Neural progenitor cell (in vitro differentiated cells): Measurements from ENCODE around the gene TCAF1. TPM values are rescaled to one million over a fixed set of nuclear protein-coding genes. Genes with fewer than 3 reads are reported as not detected.
"Not testable (repeated sequence)": the region's sequence is repeated elsewhere in the genome, so short reads cannot be mapped to it uniquely, and the experiment has no call there.

Experiments used
- DNase-seq: peaks from one replicate; pipeline ENCODE4 v3.0.0-alpha.2; 2016; ENCODE audit warnings: low spot score
- H2AFZ ChIP-seq: fragments of 200-600 bp; sonication (generic); replicated peaks from 2 replicates; pipeline ENCODE4 v1.6.1; 2016; ENCODE audit warnings: antibody characterized with exemption
- H3F3A ChIP-seq: fragments of 200-600 bp; sonication (generic); 2 replicates; pipeline ENCODE4 v1.6.1; 2016; ENCODE audit warnings: antibody characterized with exemption, low read depth
- H3K27ac ChIP-seq: fragments of 200-600 bp; sonication (generic); 2 replicates; pipeline ENCODE4 v1.5.1; 2016; ENCODE audit warnings: mild to moderate bottlenecking
- H3K27me3 ChIP-seq: fragments of 200-600 bp; sonication (generic); 2 replicates; pipeline ENCODE4 v1.6.1; 2016; ENCODE audit warnings: mild to moderate bottlenecking, moderate library complexity
- H3K36me3 ChIP-seq: fragments of 200-600 bp; sonication (generic); 2 replicates; pipeline ENCODE4 v1.5.1; 2016
- H3K4me1 ChIP-seq: fragments of 200-600 bp; sonication (generic); 2 replicates; pipeline ENCODE4 v1.6.1; 2016; ENCODE audit warnings: mixed run types
- H3K4me2 ChIP-seq: fragments of 200-600 bp; sonication (generic); 2 replicates; pipeline ENCODE4 v1.6.1; 2016
- H3K4me3 ChIP-seq: fragments of 200-600 bp; sonication (generic); 2 replicates; pipeline ENCODE4 v1.5.1; 2016
- H3K79me2 ChIP-seq: fragments of 200-600 bp; sonication (generic); 2 replicates; pipeline ENCODE4 v1.6.1; 2016; ENCODE audit warnings: low read depth
- H3K9ac ChIP-seq: fragments of 200-600 bp; sonication (generic); 2 replicates; pipeline ENCODE4 v1.6.1; 2016
- H3K9me3 ChIP-seq: fragments of 200-600 bp; sonication (generic); 2 replicates; pipeline ENCODE4 v1.5.1; 2016; ENCODE audit warnings: low read depth
- H4K20me1 ChIP-seq: fragments of 200-600 bp; sonication (generic); 2 replicates; pipeline ENCODE4 v1.6.1; 2016; ENCODE audit warnings: low read depth
- H3K27ac Mint-ChIP-seq: 3 replicates; pipeline ENCODE4 v1.8.0; 2021; ENCODE audit warnings: mixed read lengths
- H3K27me3 Mint-ChIP-seq: 2 replicates; pipeline ENCODE4 v1.8.0; 2022; ENCODE audit warnings: low read depth, mild to moderate bottlenecking, inconsistent platforms, moderate library complexity, mixed read lengths; ENCODE audit not compliant: insufficient read depth
- H3K36me3 Mint-ChIP-seq: 3 replicates; pipeline ENCODE4 v1.8.0; 2021; ENCODE audit warnings: mixed read lengths
- H3K4me1 Mint-ChIP-seq: 3 replicates; pipeline ENCODE4 v1.8.0; 2021; ENCODE audit warnings: mixed read lengths
- H3K4me3 Mint-ChIP-seq: 3 replicates; pipeline ENCODE4 v1.8.0; 2021; ENCODE audit warnings: mild to moderate bottlenecking, moderate library complexity, mixed read lengths
- H3K9me3 Mint-ChIP-seq: 3 replicates; pipeline ENCODE4 v1.8.0; 2020; ENCODE audit warnings: mixed read lengths
- total RNA-seq: library from RNA; depleted of rRNA; stranded (reverse); fragments of >200 nt; gene quantifications from 2 replicates; pipeline ENCODE4 v1.2.3, GENCODE V29; 2015; ENCODE audit warnings: low replicate concordance

TCAF1 gene
- total RNA-seq, 1 donor from 2014 or later: 71.0 TPM

GRCh38 chr7:143826578-143826977 is 75.4 kb downstream of the TCAF1 start:
- H3K4me1 ChIP-seq, H3K36me3 Mint-ChIP-seq, H4K20me1 ChIP-seq, H3K9ac ChIP-seq, H2AFZ ChIP-seq, H3K36me3 ChIP-seq, H3K4me2 ChIP-seq, H3K27me3 Mint-ChIP-seq, DNase-seq, H3F3A ChIP-seq, H3K4me3 Mint-ChIP-seq, H3K27me3 ChIP-seq, H3K27ac Mint-ChIP-seq, H3K4me1 Mint-ChIP-seq, H3K9me3 Mint-ChIP-seq, H3K9me3 ChIP-seq, H3K79me2 ChIP-seq, H3K4me3 ChIP-seq, H3K27ac ChIP-seq: not testable (repeated sequence)

- not testable (repeated sequence) for H3K4me1 ChIP-seq, H3K4me2 ChIP-seq, H3K79me2 ChIP-seq, H2AFZ ChIP-seq, H3K27ac Mint-ChIP-seq, H3K27ac ChIP-seq, H3K9me3 Mint-ChIP-seq, H3K27me3 ChIP-seq, H3K9ac ChIP-seq, H3K36me3 Mint-ChIP-seq, H3K4me3 ChIP-seq, H3K4me3 Mint-ChIP-seq, H3F3A ChIP-seq, H4K20me1 ChIP-seq, H3K4me1 Mint-ChIP-seq, H3K9me3 ChIP-seq, DNase-seq, H3K36me3 ChIP-seq, H3K27me3 Mint-ChIP-seq
Observed at GRCh38 chr7:143824295-143825135, 77.5 kb downstream of the TCAF1 start.

DNA sequence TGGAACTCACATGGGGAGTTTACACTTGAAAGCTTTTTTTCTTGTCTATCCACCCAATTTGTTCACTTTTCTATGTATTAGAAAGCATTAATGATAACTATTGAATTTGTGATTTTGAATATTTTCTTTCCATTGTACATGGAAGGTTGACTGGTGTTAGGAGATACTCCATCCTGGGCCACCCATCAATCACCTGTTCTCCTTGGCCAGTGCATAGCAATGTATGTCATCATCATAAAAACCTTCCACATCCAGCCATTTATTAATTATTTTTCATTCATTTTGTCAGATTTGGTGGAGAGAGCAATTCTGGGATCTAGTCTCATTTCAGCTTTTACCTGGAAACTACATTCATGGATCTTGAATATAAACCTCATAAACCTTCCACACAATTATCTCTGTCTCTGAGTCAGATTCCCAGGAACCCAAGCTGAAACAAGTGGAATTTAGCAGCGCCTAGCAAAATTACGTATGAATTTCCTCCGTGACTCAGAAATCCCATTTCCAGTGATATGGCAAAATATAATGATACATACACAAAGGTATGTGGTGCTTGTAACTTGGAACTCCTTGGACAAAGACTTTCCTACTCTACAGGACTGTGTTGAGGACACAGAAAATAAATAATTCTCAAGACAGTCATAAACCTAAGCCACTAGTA is 78.2 kb downstream of the TCAF1 start:
- not testable (repeated sequence) for H3K4me3 Mint-ChIP-seq, H4K20me1 ChIP-seq, H3K79me2 ChIP-seq

GRCh38 chr7:143821392-143822277 is 80.3 kb downstream of the TCAF1 start:
- H3K4me1 ChIP-seq, H3K27ac ChIP-seq, H3K27me3 ChIP-seq, H3K4me1 Mint-ChIP-seq, H3K36me3 Mint-ChIP-seq, H3K4me2 ChIP-seq, H3F3A ChIP-seq, H3K27ac Mint-ChIP-seq, H3K4me3 Mint-ChIP-seq, H3K9ac ChIP-seq, H3K9me3 Mint-ChIP-seq, H3K9me3 ChIP-seq, H3K79me2 ChIP-seq, H2AFZ ChIP-seq, H3K4me3 ChIP-seq, H4K20me1 ChIP-seq, H3K36me3 ChIP-seq, H3K27me3 Mint-ChIP-seq, DNase-seq: not testable (repeated sequence)

More for the DNA sequence above, 78.2 kb downstream of the TCAF1 start:
- not testable (repeated sequence) for H3K27ac ChIP-seq, H3K36me3 ChIP-seq, H3F3A ChIP-seq, H3K4me1 ChIP-seq, H3K27ac Mint-ChIP-seq, H3K27me3 Mint-ChIP-seq, H3K4me1 Mint-ChIP-seq, H3K4me3 ChIP-seq, H3K9me3 ChIP-seq, H3K4me2 ChIP-seq, H2AFZ ChIP-seq, DNase-seq, H3K27me3 ChIP-seq, H3K9me3 Mint-ChIP-seq, H3K36me3 Mint-ChIP-seq, H3K9ac ChIP-seq

DNA sequence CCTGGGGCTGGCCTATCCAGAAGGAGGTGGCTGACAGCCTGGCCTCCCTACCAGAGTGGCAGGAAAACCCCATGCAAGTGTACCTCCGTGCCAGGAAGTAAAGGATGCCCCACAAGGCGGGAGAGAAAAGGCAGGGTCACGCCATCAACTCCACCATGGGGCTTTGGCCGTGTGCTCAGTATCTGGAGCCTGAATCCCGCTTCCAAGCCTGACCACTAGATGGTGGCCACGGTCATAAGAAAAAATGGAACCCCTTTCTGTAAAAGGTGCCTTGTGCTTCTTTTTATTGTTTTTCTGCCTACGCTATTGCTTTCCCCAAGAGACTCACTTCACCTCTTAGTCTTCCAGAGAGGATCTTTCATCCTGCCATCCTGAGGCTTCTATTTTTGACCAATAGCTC is 84.1 kb downstream of the TCAF1 start:
- H3K27ac ChIP-seq, H3K27ac Mint-ChIP-seq, H3K36me3 Mint-ChIP-seq: not testable (repeated sequence)

GRCh38 chr7:143816471-143817133 is 85.4 kb downstream of the TCAF1 start:
- H3K4me2 ChIP-seq, H3K79me2 ChIP-seq, H3K27me3 ChIP-seq, H2AFZ ChIP-seq, H3K4me3 ChIP-seq, H3K36me3 ChIP-seq, H3K9ac ChIP-seq, H3K27ac Mint-ChIP-seq, H3K27me3 Mint-ChIP-seq, H3K9me3 Mint-ChIP-seq, H3K4me1 Mint-ChIP-seq, H3K9me3 ChIP-seq, H3F3A ChIP-seq, H4K20me1 ChIP-seq, DNase-seq, H3K4me3 Mint-ChIP-seq, H3K27ac ChIP-seq, H3K36me3 Mint-ChIP-seq, H3K4me1 ChIP-seq: not testable (repeated sequence)

More for the DNA sequence above, 84.1 kb downstream of the TCAF1 start:
- not testable (repeated sequence) for DNase-seq, H3K27me3 Mint-ChIP-seq, H3K4me3 Mint-ChIP-seq, H4K20me1 ChIP-seq, H2AFZ ChIP-seq, H3K9ac ChIP-seq, H3K27me3 ChIP-seq, H3K4me1 ChIP-seq, H3K36me3 ChIP-seq, H3K79me2 ChIP-seq, H3K9me3 ChIP-seq, H3K9me3 Mint-ChIP-seq, H3K4me2 ChIP-seq, H3K4me3 ChIP-seq, H3K4me1 Mint-ChIP-seq, H3F3A ChIP-seq

GRCh38 chr7:143810639-143811038 is 91.3 kb downstream of the TCAF1 start:
- not testable (repeated sequence) for H3K4me2 ChIP-seq, H3F3A ChIP-seq, H3K27me3 Mint-ChIP-seq, H3K4me1 ChIP-seq, H2AFZ ChIP-seq, H3K27me3 ChIP-seq, H3K9me3 Mint-ChIP-seq, H3K36me3 Mint-ChIP-seq, H3K9ac ChIP-seq, H3K4me3 Mint-ChIP-seq, H3K79me2 ChIP-seq, H3K4me1 Mint-ChIP-seq, DNase-seq, H4K20me1 ChIP-seq, H3K27ac ChIP-seq, H3K27ac Mint-ChIP-seq, H3K9me3 ChIP-seq, H3K36me3 ChIP-seq, H3K4me3 ChIP-seq
